PC-9 (cell line): Measurements from ENCODE around the gene C2CD5. TPM values are rescaled to one million over a fixed set of nuclear protein-coding genes. Genes with fewer than 3 reads are reported as not detected.

Experiments
- BruUV-seq: library from RNA; stranded (reverse); fragments of 400-500 nt; replicated peaks from 2 replicates; lab custom pipeline; 2021; lab: Mats Ljungman, UMichigan
- CTCF ChIA-PET: fragments of 300-600 bp; sonication (Branson Sonifier 250); formaldehyde crosslinking; loops from one replicate; lab custom pipeline; 2022; ENCODE audit warnings: antibody characterized with exemption; lab: Charles Lee
- POLR2A ChIA-PET: fragments of 300-600 bp; sonication (Branson Sonifier 250); formaldehyde crosslinking; loops from one replicate; lab custom pipeline; 2022; ENCODE audit warnings: antibody characterized with exemption; ENCODE audit not compliant: unreplicated experiment; lab: Charles Lee
- DNase-seq, 2 experiments: peaks; one replicate each; pipeline versions ENCODE4 v3.0.0 to v3.0.0-alpha.2; 2015 to 2022; ENCODE audit warnings: mixed read lengths in 1 of 2
- H2AFZ ChIP-seq: fragments of 200-600 bp; sonication (generic); 2 replicates; pipeline ENCODE4 v1.8.1; 2017; ENCODE audit warnings: antibody characterized with exemption
- H3F3A ChIP-seq: fragments of 200-600 bp; sonication (generic); 2 replicates; pipeline ENCODE4 v1.8.1; 2017; ENCODE audit warnings: antibody characterized with exemption, mild to moderate bottlenecking, low read depth; ENCODE audit not compliant: insufficient read depth
- H3K27ac ChIP-seq: fragments of 200-600 bp; sonication (generic); 2 replicates; pipeline ENCODE4 v1.6.1; 2016; ENCODE audit warnings: mixed run types
- H3K27me3 ChIP-seq: fragments of 200-600 bp; sonication (generic); 2 replicates; pipeline ENCODE4 v1.6.1; 2016; ENCODE audit warnings: low read depth, mixed run types; ENCODE audit not compliant: insufficient read depth
- H3K36me3 ChIP-seq: fragments of 200-600 bp; sonication (generic); 2 replicates; pipeline ENCODE4 v1.6.1; 2016; ENCODE audit warnings: low read depth, mixed run types
- H3K4me1 ChIP-seq: fragments of 200-600 bp; sonication (generic); replicated peaks from 2 replicates; pipeline ENCODE4 v1.6.1; 2016; ENCODE audit warnings: mixed run types; ENCODE audit not compliant: insufficient read depth
- H3K4me2 ChIP-seq: fragments of 200-600 bp; sonication (generic); 2 replicates; pipeline ENCODE4 v1.6.1; 2017; ENCODE audit warnings: mixed run types
- H3K4me3 ChIP-seq: fragments of 200-600 bp; sonication (generic); 2 replicates; pipeline ENCODE4 v1.6.1; 2016; ENCODE audit warnings: mixed run types
- H3K79me2 ChIP-seq: fragments of 200-600 bp; sonication (generic); 2 replicates; pipeline ENCODE4 v1.6.1; 2017; ENCODE audit warnings: low read depth, mixed run types
- H3K9me2 ChIP-seq: fragments of 200-600 bp; sonication (generic); 2 replicates; pipeline ENCODE4 v1.8.1; 2017; ENCODE audit warnings: mild to moderate bottlenecking; ENCODE audit not compliant: insufficient read depth
- H3K9me3 ChIP-seq: fragments of 200-600 bp; sonication (generic); 2 replicates; pipeline ENCODE4 v1.8.1; 2016; ENCODE audit warnings: low read depth; ENCODE audit not compliant: insufficient read depth
- H4K20me1 ChIP-seq: fragments of 200-600 bp; sonication (generic); 2 replicates; pipeline ENCODE4 v1.8.1; 2017; ENCODE audit not compliant: insufficient read depth
- EZH2 ChIP-seq: fragments of 200-600 bp; sonication (generic); IDR thresholded peaks from 2 replicates; pipeline ENCODE4 v1.8.0; 2017; ENCODE audit warnings: antibody characterized with exemption, low read depth
- intact Hi-C: fragments of 100-400 bp; cut with micrococcal nuclease; formaldehyde crosslinking; loops from one replicate; pipeline ENCODE4 v1.10.0; 2022; ENCODE audit not compliant: unreplicated experiment
- total RNA-seq: library from RNA; stranded (reverse); gene quantifications from 2 replicates; pipeline ENCODE4 v1.2.3, GENCODE V29; 2021
- TF ChIP-seq, protein P1 (sequence below): fragments of 200-600 bp; sonication (generic); conservative IDR thresholded peaks from 2 replicates; pipeline ENCODE4 v1.6.1; 2017; ENCODE audit warnings: mixed run types, antibody characterized with exemption, mild to moderate bottlenecking, moderate library complexity

Gene C2CD5
- total RNA-seq, 1 experiment from 2014 or later: 28.6 TPM

DNA sequence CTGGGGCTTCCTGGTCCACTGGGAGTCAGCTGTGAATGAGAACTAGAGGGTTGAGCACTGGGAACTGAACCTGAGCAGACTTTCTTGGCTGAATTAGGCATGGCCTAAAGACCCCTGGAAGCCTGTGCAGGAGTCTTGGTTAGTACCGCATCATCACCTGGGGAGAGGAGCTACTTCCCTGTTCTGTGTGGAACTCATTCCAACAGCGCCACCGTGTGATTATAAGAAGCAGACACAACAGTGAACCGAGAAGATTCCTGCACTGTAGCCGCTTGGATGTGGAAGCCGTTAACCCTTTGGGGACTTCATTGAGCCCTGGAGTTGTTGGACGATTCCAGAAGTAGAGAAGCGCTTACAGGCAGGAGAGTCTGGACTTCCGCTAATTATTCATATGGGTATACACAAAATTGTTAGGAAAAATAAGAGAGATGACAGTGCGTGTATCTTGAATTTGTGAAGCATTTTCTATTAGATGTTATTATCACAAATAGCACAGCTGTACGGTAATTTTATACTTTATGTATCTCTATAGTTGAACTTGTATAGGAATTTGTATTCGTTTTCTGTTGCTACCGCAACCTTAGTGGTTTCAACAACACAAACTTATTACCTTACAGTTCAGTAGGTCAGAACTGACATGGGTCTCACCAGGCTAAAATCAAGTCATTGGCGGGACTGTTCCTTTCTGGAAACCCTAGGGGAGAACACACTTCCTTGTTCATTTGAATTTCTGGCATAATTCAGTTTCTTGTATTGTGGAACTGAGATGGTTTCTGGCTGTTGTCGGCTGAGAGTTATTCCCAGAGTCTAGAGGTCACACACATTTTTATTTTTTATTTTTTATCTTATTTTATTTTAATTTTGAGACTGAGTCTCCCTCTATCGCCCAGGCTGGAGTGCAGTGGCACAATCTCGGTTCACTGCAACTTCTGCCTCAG is 100.7 kb downstream of the C2CD5 start:
- Histone ChIP-seq H3K4me3 (no peak overlapping the region), H3K27me3 (no peaks in the 10 kb centered on the region), H3K36me3 (no peaks in the 10 kb centered on the region), H3K4me2 (0 out of 2 replicates have a peak overlapping the region, but pooled peaks have one; percentile 3), H2AFZ (no peak overlapping the region; the same call in 1 of the 2 replicates), H3F3A (no peaks in the 10 kb centered on the region), H3K9me2 (no peaks in the 10 kb centered on the region), H3K79me2 (no peaks in the 10 kb centered on the region), H3K27ac (no peak overlapping the region), H3K9me3 (peaks cover 16% of the 10 kb centered on the region; the same call in 1 of the 2 replicates), H3K4me1 (no peaks in the 10 kb centered on the region; the same call in 1 of the 2 replicates), H4K20me1 (no peaks in the 10 kb centered on the region)
- intact Hi-C loops: loop anchor here (1.0 kb wide), 2 partner anchors 108 to 360 kb away; no protein-coding TSS in a partner anchor
- TF ChIP-seq, protein P1, sequence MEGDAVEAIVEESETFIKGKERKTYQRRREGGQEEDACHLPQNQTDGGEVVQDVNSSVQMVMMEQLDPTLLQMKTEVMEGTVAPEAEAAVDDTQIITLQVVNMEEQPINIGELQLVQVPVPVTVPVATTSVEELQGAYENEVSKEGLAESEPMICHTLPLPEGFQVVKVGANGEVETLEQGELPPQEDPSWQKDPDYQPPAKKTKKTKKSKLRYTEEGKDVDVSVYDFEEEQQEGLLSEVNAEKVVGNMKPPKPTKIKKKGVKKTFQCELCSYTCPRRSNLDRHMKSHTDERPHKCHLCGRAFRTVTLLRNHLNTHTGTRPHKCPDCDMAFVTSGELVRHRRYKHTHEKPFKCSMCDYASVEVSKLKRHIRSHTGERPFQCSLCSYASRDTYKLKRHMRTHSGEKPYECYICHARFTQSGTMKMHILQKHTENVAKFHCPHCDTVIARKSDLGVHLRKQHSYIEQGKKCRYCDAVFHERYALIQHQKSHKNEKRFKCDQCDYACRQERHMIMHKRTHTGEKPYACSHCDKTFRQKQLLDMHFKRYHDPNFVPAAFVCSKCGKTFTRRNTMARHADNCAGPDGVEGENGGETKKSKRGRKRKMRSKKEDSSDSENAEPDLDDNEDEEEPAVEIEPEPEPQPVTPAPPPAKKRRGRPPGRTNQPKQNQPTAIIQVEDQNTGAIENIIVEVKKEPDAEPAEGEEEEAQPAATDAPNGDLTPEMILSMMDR: peak; percentile 87
- no peak for TF ChIP-seq EZH2
- ChIA-PET CTCF (interaction anchor here (0.6 to 1.8 kb wide), 4 partner anchors 23 to 746 kb away, joined by 3 to 20 read pairs (median 6); no protein-coding TSS in a partner anchor), POLR2A (interaction anchor here (0.6 kb wide), 1 partner anchor 33 kb away, joined by 14 read pairs; no protein-coding TSS in a partner anchor)
- DNase-seq: peak; percentile 57 to 75
- BruUV-seq: no TSS peak

DNA sequence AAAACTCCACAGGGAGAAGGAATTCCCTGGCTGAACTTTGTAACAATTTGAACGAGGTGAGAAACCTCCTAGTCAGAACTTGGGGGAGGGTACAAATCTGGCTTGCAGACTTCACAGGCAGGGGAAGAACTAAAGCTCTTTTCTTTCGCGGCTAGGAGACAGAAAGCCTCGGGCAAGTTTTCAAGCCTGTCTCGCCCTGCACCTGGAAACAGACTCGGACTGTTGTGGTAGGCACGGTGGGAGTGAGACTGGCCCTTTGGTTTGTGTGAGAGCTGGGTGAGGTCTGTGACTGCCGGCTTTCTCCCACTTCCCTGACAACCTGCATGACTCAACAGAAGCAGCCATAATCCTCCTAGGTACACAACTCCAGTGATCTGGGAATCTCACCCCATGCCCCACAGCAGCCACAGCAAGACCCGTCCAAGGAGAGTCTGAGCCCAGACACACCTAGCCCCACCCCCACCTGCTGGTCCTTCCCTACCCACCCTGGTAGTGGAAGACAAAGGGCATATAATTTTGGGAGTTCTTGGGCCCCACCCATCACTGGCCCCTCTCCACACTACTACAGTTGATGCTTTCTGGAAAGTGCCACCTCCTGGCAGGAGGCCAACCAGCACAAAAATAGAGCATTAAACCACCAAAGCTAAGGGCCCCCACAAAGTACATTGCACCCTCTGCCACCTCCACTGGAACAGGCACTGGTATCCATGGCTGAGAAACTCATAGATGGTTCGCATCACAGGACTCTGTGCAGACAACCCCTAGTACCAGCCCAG is 107.1 kb downstream of the C2CD5 start:
- TF ChIP-seq, protein P1: no peak
- TF ChIP-seq EZH2: no peak
- BruUV-seq: TSS peak; percentile 59
- no peaks in the 10 kb centered on the region for H3K36me3 ChIP-seq
- H3K4me3 ChIP-seq: peak overlapping the region; percentile 57; the same call in 1 of the 2 replicates
- H3K4me2 ChIP-seq: peak overlapping the region; percentile 86
- intact Hi-C loops: loop anchor here (1.0 kb wide), 1 partner anchor 27 kb away; no protein-coding TSS in a partner anchor
- peaks cover 8% of the 10 kb centered on the region; the same call in 1 of the 2 replicates for H3K9me2 ChIP-seq
- no peaks in the 10 kb centered on the region for H3K27me3 ChIP-seq
- H3K79me2 ChIP-seq: 0 out of 2 replicates have a peak, but pooled peaks cover 4% of the 10 kb centered on the region
- DNase-seq: peak; percentile 86 to 93
- H3K9me3 ChIP-seq: peaks cover 19% of the 10 kb centered on the region; the same call in 1 of the 2 replicates
- H2AFZ ChIP-seq: peak overlapping the region; percentile 79
- CTCF ChIA-PET: interaction anchor here (0.6 kb wide), 1 partner anchor 419 kb away, joined by 14 read pairs; no protein-coding TSS in a partner anchor
- POLR2A ChIA-PET: interaction anchor here (0.6 kb wide), 1 partner anchor 59 kb away, joined by 4 read pairs; no protein-coding TSS in a partner anchor
- H3K27ac ChIP-seq: peak overlapping the region; percentile 97
- peaks cover 33% of the 10 kb centered on the region for H3F3A ChIP-seq
- H4K20me1 ChIP-seq: no peaks in the 10 kb centered on the region
- peaks cover 42% of the 10 kb centered on the region for H3K4me1 ChIP-seq

DNA sequence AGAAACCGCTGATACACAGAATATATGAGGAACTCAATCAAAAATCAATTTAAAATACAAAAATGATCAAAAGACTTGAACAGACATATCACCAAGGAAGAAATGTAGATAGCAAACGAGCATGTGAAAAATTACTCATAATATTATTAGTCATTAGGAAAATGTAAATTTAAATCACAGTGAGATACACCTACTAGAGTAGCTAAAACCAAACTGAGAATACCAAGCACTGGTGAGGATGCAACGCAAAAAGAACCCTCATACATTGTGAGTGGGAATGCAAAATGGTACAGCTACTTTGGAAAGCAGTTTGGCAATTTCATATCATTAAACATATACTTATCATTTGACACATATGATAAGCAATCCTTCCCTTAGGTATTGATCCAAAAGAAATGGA is 108.8 kb downstream of the C2CD5 start:
- Histone ChIP-seq H3K9me3 (peaks cover 19% of the 10 kb centered on the region; the same call in 1 of the 2 replicates), H3K4me3 (peak overlapping the region; percentile 57), H3K36me3 (no peaks in the 10 kb centered on the region), H3K79me2 (0 out of 2 replicates have a peak, but pooled peaks cover 4% of the 10 kb centered on the region), H3K4me2 (peak overlapping the region; percentile 86), H3K9me2 (peaks cover 8% of the 10 kb centered on the region; the same call in 1 of the 2 replicates), H3K27ac (peak overlapping the region; percentile 97), H3K27me3 (no peaks in the 10 kb centered on the region), H2AFZ (peak overlapping the region; percentile 79; the same call in 1 of the 2 replicates), H3F3A (peaks cover 33% of the 10 kb centered on the region), H3K4me1 (peaks cover 42% of the 10 kb centered on the region), H4K20me1 (no peaks in the 10 kb centered on the region)
- ChIA-PET CTCF (no interaction called here), POLR2A (no interaction called here)
- no TSS peak for BruUV-seq
- no peak for DNase-seq
- TF ChIP-seq EZH2: no peak
- TF ChIP-seq, protein P1: no peak
- intact Hi-C loops: no loop called here
